CD4-positive, alpha-beta T cell treated with Interleukin-4 for 4 hours (primary cell): ENCODE measurements around the gene HPCAL1.
A peak's percentile ranks its signal among the peaks of the same experiment; 100 is the strongest.
"Not testable (repeated sequence)": the region's sequence is repeated elsewhere in the genome, so short reads cannot be mapped to it uniquely, and the experiment has no call there.

Source experiments
- DNase-seq: peaks from one replicate; pipeline ENCODE4 v3.0.0-alpha.2; 2020

The HPCAL1 gene

DNA sequence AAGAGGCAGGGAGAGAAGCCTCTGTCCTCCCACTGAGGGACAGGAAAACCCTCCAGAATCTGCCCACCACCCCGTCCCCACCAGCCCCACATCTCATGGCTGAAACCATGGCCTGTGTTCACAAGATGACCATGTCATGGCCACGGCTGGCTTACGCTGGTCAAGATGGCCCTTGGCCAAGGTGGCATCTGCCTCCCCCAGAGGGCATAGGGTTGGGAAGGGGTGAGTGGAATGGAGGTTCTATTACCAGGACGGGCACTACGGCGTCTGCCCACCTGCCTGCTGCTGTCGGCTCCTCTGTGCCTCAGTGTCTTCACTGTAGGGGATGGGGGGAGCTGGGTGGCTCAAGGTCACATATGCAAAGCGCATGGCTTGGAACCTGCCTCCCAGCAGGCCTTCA lies 125.7 kb downstream of the HPCAL1 start:
- no peak for DNase-seq

DNA sequence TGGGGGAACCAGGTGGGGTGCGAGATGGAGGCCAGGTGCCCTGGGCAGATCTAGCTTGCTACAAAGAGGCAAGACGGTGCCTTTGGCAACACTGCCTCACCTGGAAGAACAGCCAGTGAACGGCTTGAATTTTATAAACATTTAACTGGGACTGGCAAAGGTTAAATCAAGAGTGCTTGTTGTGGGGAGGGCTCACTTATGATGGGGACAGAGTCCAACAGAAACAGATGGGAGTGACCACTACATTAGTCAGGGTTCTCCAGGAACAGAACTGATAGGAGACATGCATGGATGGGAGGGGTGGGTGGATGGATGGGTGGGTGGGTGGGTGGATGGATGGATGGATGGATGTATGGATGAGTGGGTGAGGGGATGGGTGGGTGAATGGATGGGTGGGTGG lies 126.2 kb downstream of the HPCAL1 start:
- no peak for DNase-seq

DNA sequence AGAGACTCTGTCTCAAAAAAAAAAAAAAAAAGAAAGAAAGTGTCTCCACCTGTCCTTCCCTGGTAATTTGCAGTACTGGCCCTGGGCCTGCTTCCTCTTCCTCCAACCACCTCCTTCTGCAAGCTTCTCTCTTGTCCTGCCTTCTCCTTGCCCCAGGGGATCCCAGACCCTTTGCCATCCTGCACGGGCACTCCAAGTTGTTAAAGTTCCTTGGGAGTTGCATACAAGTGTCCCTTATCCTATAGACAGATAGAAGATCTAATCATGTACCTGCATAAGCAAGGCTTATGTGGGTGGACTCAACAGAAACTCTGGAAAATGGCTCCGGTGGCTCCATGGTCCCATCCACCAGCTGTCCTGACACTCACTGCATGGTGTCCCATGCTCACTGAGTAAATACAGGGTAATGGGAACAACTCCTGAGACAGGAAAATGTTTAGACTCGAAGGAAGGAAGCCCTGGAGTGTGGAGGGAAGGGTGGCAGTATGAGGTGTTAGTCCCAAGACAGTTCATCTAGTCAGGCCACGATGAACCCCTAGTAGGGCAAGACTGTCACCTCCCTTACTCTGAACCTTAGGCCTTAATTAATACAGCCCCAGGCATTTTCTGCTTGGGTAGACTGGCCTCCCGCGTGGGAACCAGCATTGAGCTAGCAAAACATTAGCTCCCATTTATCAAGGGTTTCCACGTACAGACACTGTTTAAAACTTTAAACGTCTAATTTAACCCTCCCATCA lies 128.3 kb downstream of the HPCAL1 start:
- DNase-seq, result no peak

DNA sequence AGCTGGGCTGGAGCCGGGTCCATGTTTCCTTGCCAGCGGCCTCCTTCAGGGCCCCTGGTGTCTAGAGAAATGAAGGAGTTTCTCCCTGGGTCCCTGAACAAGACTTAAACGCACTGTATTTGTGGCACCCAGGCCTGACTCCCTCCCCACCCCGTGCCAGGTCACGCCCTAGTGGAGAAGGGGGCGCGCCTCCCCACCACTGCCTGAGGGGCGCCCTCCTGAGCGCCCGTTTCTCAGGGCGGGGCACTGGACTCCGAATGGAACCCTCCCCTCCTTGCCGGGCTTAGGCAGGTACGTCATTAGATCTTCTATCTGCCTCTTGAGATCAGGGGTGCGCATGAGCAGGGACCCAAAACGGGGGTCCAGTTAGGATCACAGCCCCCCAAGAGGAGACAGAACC lies 129.1 kb downstream of the HPCAL1 start:
- DNase-seq, result no peak

DNA sequence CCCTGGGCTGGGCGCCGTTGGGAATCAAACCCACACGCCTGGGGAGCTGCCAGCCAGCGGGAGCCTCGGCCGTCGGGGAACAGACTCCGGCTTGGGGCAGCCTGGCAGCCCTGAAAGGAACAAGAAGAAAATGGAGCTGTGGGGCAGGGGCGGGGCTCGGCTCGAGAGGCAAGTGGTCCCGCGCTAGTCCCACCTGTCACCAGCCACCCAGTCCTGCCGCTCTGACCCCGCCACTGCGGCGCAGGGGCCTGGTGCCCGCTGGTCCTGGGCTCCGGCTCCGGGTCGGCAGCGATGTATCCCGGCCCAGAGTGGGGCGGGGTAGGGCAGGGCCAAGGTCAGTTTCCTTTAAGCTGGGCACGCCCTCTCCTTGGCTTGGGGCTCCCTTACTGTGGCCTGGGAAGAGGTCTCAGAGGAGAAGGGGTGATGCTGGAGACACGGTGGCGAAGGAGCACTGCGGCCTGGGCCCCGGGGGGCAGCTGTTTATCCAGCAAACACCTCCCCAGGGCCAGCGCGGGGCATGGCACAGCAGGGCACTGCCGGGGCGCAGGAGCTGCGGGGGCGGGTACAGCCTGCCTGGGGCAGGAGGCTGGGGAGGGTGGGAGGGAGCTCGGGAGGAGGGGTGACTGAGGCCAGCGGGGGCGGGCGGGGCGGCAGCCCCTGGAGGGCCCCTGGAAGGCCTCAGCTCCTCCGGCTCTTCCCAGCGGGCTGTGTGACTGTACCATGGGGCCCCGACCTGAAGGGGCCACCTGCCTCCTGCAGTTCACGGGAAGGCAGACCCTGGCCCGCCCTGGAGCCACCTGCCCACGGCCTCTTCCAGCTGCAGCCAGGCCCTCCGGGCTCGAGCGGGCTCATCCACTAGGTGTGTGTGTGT lies 129.8 kb downstream of the HPCAL1 start:
- DNase-seq, result no peak

DNA sequence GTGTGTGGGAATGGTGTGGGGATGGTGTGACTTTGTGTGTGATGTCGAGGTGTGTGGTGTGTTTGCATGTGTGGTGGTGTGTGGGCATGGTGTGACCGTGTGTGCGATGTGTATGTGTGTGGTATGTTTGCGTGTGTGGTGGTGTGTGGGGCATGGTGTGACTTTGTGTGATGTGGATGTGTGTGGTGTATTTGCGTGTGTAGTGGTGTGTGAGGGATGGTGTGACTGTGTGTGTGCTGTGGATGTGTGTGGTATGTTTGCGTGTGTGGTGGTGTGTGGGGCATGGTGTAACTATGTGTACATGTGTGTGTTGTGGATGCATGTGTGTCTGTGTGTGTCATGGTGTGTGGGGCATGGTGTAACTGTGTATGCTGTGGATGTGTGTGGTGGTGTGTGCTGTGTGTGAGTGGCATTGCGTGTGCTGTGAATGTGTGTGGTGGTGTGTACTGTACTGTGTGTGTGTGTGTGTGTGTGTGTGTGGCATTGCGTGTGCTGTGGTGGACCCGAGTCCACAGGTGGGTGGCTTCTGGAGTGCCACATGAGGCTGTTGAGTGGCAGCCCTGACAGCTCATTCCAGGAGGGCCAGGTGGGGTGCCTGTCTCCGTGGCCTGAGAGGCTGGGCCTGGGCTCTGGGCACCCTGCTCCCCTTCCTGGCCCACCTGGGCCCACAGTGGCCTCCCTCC lies 130.7 kb downstream of the HPCAL1 start:
- DNase-seq, result no peak

DNA sequence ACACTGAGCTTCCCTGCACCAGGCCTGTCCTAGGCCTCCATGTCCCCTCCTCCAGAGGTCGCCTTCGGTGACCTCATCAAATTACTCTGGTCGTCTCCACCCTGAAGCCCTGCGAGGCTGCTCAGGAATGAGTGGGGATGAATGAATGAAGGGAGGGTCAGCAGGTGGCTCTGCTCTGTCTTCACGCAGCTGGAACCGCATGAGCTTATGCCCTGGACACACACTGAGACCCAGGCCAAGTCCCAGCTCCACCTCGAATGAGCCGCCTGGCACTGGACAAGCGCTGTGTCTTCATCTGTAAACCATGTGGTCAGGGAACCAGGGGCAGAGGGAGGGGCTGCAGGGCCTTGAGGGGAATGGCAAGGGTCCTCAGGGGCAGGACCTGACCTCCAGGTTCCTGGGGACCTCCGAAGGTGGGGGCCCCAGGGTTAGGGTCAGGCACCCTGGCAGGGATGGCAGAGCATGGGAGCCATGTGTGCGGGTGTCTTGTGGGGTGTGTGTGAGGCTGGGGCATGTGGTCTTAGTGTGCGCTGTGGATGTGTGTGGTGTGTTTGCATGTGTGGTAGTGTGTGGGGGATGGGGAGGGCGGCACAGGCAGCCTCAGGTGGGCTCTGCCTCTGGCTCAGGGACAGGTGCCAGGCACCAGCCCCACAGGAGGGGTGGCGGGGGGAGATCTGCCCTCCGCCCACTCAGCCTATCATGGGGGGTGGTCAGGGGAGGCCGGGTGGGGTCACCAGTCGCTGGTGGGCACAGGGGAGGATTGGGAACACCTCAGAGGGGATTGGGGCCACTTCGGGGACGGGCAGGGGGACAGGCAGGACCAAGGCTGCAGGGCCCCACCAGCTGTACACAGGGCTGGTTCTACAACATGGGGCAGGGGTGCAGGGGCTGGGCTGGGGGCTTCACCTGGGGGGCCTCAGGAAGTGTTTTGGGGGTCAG lies 131.5 kb downstream of the HPCAL1 start:
- DNase-seq, result no peak

DNA sequence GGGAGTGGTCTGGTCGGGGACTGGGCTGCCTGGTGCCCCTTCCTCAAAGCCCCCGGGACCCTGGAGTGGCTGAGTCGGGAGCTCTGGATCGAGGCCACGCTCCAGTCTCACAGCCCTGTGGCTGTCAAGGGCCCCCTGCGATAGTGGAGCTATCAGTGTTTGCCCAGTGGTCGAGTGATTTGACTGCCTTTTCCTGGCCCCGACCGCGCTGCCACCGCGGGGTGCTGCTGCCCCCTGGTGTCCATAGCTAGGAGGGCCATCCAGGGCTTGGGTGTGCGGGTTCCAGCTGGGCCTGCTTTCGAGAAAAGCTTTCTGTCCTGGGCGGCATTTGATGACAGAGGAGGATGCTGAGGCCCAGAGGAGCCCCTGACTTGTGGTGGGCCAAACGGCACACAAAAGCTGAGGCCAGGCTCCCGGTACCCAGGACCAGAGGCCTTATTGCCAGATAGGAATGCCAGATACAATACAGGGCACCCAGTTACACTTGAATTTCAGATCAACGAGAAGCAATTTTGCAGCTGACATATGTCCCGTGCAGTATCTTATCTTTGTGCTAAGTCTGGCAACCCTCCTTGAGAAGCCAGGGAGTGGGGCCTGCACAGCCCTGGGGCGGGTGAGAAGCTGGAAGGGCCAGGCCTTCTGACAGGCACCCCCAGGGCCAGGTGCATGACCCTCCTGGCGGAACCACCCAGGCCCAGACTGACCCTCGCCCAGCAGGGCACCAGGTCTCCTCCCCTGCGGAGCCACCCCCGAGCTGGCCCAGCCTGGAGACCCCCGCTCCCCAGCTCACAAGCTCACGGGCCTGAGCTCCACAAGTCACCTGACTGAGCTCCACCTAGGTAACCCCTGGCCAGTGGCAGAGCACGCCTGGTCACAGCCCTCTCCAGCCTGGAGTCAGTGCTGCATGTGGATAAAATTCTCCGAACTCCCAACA lies 132.4 kb downstream of the HPCAL1 start:
- DNase-seq, result peak; percentile 73

DNA sequence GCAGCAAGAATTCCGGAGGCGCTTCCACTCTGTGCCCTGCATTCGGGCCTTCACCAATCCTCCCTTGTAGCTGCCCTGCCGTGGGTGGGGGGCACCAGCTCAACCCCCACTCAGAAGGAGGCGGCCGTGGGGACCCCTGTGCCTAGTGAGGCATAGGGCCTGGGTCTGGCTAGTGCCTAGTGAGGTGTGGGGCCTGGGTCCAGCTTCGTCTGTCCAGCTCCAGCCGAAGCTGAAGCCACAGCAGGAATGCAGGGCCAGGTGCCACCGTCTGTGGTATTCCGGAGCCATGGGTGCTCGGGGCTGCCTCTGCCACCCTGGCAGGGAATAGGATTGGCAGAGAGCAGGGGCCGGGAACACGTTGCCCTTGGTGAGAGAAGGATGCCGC lies 133.1 kb downstream of the HPCAL1 start:
- DNase-seq, result no peak

DNA sequence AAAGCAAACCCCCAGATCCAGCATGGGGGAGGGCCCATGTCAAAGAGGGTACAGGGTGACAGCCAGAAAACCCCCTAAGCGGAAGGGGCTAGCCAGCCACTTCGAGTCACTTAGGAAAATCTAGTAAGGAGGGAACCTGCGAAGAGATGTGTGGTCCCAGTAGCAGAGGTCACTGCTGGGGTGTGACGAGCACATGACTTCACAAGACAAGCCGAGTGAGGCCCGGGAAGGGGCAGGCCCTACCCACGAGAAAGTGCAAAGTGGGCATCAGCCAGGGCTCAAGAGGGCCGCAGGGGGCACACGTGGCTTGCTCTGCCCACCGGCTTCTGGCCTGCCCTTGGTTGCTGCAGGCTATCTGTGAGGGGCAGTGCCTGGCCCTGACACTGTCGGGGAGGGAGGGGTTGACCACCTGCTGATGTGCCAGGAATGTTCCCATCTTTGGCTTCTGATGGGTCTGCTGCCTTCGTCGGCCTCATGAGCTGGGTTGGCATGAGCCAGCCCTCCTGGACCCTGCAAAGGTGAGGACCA lies 133.9 kb downstream of the HPCAL1 start:
- DNase-seq, result no peak

DNA sequence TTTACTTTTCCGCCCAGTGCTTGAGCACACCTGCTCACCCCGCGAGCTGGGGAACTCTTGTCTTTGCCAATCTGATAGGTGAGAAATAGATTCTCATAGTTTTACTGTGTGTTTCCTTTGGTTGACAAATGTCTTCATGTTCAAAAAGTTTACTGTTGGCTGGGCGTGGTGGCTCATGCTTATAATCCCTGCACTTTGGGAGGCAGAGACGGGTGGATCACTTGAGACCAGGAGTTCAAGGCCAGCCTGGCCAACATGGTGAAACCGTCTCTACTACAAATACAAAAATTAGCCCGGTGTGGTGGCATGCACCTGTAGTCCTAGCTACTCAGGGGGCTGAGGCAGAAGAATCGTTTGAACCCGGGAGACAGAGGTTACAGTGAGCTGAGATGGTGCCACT lies 135.1 kb downstream of the HPCAL1 start:
- no peak for DNase-seq

DNA sequence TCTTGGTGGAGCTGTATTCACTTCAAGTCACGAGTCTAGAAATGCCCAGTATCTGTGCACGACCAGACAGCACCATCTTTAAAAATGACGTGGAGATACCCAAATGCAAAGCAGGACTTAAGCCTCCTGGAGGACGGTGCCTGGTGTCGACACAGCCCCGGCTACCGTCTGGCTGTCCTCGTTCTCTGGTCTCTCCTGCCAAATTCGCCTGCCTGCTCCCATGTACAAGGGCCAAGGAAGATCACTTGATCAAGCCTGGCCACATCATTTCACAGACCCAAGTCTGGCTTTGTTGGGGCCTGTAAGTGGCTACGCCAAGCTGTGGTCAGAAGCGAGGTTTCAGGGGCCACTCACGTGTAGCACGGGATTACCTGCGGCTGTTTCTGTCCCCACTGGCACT lies 136.0 kb downstream of the HPCAL1 start:
- DNase-seq, result no peak

DNA sequence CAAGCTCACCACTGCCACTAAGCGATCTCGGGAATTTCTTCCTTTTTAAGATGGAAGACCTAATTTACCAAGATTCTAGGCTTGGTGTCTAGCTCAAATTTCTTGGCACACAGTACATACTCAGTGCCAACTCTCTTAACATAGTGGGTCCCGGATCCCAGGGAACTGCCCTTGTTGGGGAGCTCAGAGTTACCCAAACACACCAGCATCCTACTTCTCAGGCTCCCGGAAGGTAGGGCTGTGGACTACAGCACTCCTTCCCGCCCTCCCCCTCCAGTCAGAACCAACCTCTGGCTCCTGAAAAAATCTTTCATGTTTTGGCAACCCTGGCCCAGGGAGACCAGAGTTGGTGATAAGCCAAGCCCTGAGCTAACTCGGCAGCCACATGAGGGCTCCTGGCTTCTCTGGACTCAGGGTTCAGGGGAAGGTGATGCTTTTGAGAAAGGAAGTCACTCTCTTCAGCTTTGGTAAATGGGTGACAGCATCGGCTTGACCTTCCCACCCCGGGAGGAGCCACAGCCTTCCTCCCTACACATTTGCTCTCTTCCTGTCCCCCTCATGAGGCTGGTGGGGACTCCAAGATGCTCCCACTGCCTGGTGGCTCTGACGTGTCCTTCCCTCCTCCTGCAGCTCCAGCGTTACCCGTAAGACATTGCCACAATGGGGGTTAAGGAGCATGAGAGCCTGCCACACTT lies 136.6 kb downstream of the HPCAL1 start:
- DNase-seq, result no peak

DNA sequence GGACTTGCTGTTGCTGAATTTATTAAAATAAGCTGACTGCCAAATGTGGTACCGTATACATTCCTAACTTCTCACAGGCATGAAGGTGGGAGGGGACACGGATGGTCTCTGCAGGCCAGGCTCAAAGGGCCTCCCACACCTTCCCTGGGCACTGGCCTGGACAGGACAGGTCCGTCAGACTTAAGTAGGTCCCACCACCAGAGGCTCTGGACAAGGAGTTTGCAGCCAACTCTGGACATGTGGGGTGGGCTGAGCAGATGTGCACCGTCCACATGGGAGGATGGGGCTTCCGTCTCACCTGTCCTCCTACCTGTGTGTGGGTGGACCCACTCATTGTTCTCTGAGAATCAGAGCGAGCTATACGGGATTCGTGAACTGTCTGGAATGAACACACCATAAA lies 137.3 kb downstream of the HPCAL1 start:
- no peak for DNase-seq

DNA sequence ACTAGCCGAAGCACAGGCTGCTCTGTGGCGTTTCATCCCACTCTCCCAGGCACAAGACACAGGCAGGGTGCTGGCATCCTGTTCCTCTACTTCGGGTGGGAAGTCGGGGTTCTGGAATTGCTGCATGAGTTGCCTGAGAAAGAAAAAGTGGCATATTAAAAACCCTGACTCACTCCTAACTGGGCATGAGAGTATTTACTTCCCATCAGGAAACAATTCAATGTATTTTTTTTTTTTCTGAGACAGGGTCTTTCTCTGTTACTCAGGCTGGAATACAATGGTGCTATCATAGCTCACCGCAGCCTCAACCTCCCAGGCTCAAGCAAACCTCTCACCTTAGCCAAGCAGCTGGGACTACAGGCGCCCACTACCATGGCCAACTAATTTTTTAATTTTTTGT lies 138.0 kb downstream of the HPCAL1 start:
- DNase-seq, result no peak

DNA sequence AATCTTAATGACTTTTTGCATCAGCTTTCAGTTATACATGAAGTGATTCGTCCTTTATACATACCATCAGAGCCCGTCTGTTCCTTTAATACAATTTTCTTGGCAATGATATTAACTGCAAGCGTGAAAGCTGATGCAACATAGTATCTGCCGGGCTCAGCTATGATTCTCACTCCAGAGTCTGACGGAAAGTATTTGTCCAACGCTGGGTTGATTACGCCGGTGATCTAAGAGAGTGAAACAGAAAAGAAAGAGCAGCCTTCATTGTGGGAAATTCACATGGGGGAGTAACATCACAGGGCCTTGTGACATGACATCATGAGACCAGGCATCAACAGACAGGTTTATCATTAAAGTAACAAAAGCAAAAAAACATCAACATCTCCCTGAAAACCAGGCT lies 139.2 kb downstream of the HPCAL1 start:
- DNase-seq, result no peak

DNA sequence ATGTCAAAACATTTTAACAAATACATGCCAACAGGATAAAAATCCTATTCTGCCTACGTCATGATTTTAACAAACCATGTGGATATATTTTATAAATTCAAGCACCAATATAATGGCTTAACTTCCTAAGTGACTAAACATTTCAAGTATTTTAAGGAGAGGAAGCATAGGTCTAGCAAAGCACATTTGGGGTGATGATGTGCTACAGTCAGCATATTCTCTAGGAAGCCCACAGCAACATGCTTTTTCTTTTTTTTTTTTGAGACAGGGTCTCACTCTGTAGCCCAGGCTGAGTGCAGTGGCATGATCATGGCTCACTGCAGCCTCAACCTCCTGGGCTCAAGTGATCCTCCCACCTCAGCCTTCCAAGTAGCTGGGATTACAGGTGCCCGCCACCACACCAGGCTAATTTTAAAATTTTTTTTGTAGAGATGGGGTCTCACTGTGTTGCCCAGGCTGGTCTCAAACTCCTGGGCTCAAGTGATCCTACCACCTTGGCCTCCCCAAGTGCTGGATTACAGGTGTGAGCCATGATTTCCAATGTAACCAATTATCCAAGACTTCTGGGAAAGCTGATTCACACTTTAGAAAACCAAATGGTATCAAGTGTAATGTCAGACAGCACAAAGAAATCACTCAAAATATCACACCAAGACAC lies 139.9 kb downstream of the HPCAL1 start:
- not testable (repeated sequence) for DNase-seq

DNA sequence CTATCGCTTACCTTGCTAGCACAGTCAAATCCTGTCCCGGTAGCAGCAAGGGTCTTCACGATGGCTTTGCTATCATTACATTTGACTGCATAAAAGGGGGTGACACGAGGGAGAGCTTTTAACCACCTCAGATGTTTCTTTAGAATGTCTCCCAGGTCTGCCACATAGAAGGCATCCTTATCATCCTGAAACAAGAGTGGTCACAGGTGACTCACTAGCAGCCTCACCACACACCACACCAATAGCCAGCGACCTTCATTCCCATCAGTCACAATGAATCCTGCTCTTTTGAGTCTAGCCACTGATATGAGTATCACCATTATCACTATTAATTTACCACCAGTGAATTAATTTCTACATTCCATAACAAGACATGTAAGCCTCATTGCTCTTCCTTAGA lies 141.8 kb downstream of the HPCAL1 start:
- DNase-seq, result peak; percentile 13

DNA sequence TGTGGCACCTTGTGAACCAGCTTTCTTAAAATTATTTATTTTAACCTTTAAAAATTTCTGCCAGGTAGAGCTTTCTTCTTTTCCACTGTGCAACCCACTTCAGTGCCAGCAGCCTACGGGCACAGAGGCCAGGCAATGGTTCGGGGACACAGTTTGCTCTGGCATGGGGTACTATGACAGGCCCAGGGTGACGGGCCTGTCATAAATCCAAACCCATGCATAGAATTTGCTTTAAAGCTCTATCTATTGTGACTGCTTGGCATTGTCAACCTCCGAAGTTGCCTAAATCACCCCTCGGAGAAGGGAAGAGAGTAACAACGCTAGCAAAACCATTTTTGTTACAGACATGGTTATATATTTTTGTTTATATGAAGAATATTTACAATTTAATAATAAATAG lies 143.9 kb downstream of the HPCAL1 start:
- no peak for DNase-seq

DNA sequence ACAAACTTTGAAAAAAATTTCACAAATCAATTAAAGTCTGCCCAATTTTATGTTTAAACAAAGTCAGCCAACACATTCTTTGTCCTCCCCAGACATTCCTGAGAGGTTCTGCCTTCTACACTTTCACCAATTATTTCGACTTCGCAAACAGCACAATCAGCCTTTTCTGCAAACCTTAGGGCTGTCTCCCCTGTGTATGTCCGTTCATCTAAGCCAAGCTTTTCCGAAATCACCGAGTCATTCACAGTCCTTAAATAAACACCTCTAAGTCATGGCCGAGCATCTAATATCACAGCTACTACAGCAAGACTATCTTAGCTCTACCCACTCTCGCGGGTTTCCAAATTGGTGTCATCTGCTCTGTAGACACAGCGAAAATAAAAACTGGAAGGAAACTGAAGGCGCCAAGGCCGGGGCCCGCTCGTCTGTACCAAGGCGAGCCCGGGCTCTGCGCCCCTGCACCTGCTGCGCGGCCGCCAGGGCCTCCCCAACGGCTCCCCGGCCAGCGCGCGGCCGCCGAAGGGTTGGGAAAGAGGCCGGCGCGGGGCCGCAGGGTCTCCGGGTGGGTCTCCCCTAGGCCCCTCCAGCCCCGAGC lies 144.7 kb downstream of the HPCAL1 start:
- DNase-seq, result peak; percentile 33
